Measurements from ENCODE around the gene SCLY. TPM values are rescaled to one million over a fixed set of nuclear protein-coding genes. Genes with fewer than 3 reads are reported as not detected.

The SCLY gene
- total RNA-seq, 2 donors from 2014 or later = 18.5 to 32.4 TPM

- DNase-seq (peak in 1 of 4 donors; percentile 7), ATAC-seq (no peak)
- no peaks in the 10 kb centered on the region for H3K9me3 ChIP-seq
- no peak for TF ChIP-seq CTCF (IDR thresholded peaks at IDR 0.05)
- no peak for TF ChIP-seq POLR2A (IDR thresholded peaks at IDR 0.05)
- no peak overlapping the region for H3K4me3 ChIP-seq
- WGBS, 2 donors = 91 to 95% methylated on average over 5 to 18 of the region's 18 CpGs
- H3K27me3 ChIP-seq = no peaks in the 10 kb centered on the region
- no peak overlapping the region for H3K27ac ChIP-seq
- H3K36me3 ChIP-seq (replicated peaks in 1 of 2; ENCODE audit: insufficient read depth in 1 of 2, low read depth in 2 of 2) = no peaks in the 10 kb centered on the region
- intact Hi-C loops (cut with DNase I) = no loop called here
- H3K4me1 ChIP-seq = peaks cover 8% of the 10 kb centered on the region
These were observed 42.8 kb downstream of the SCLY start for GRCh38 chr2:238103465-238104225.

GRCh38 chr2:238104226-238104690 lies 43.5 kb downstream of the SCLY start:
- Histone ChIP-seq H3K27ac (no peak overlapping the region), H3K36me3 (replicated peaks in 1 of 2; ENCODE audit: insufficient read depth in 1 of 2, low read depth in 2 of 2) (no peaks in the 10 kb centered on the region), H3K4me3 (no peak overlapping the region), H3K4me1 (peaks cover 8% of the 10 kb centered on the region), H3K9me3 (no peaks in the 10 kb centered on the region), H3K27me3 (no peaks in the 10 kb centered on the region)
- DNase-seq (no peak), ATAC-seq (no peak)
- WGBS, 2 donors = 96 to 97% methylated on average over 6 to 14 of the region's 14 CpGs
- TF ChIP-seq CTCF (IDR thresholded peaks at IDR 0.05) (no peak), POLR2A (IDR thresholded peaks at IDR 0.05) (no peak)
- intact Hi-C loops (cut with DNase I) = no loop called here

GRCh38 chr2:238104691-238105371 lies 44.0 kb downstream of the SCLY start:
- no peak overlapping the region for H3K27ac ChIP-seq
- TF ChIP-seq CTCF (IDR thresholded peaks at IDR 0.05) (no peak), POLR2A (IDR thresholded peaks at IDR 0.05) (no peak)
- H3K36me3 ChIP-seq (replicated peaks in 1 of 2; ENCODE audit: insufficient read depth in 1 of 2, low read depth in 2 of 2) = no peaks in the 10 kb centered on the region
- WGBS, 2 donors = 89 to 98% methylated on average over 10 to 18 of the region's 21 CpGs
- no peak overlapping the region for H3K4me3 ChIP-seq
- H3K4me1 ChIP-seq = peaks cover 7% of the 10 kb centered on the region
- ATAC-seq (no peak), DNase-seq (peak in 1 of 4 donors; percentile 8)
- no peaks in the 10 kb centered on the region for H3K9me3 ChIP-seq
- H3K27me3 ChIP-seq = no peaks in the 10 kb centered on the region
- intact Hi-C loops (cut with DNase I) = no loop called here

GRCh38 chr2:238105506-238106338 lies 44.9 kb downstream of the SCLY start:
- H3K27ac ChIP-seq = no peak overlapping the region
- peak in 2 of 4 donors; percentile 10 for DNase-seq
- no peak for ATAC-seq
- H3K4me1 ChIP-seq = peaks cover 7% of the 10 kb centered on the region
- intact Hi-C loops (cut with DNase I) = no loop called here
- TF ChIP-seq CTCF (IDR thresholded peaks at IDR 0.05) (no peak), POLR2A (IDR thresholded peaks at IDR 0.05) (no peak)
- H3K27me3 ChIP-seq = no peaks in the 10 kb centered on the region
- H3K4me3 ChIP-seq = no peak overlapping the region
- WGBS, 2 donors = 80 to 88% methylated on average over 14 to 28 of the region's 28 CpGs
- no peaks in the 10 kb centered on the region for H3K9me3 ChIP-seq
- H3K36me3 ChIP-seq (replicated peaks in 1 of 2; ENCODE audit: insufficient read depth in 1 of 2, low read depth in 2 of 2) = no peaks in the 10 kb centered on the region
